Ishikawa (cell line): ENCODE data around the gene DRD4.

Experiments used
- CEBPB ChIP-seq: IDR thresholded peaks from 2 replicates; pipeline ENCODE4 v1.6.1; 2012
- CREB1 ChIP-seq: IDR thresholded peaks from 2 replicates; pipeline ENCODE4 v1.6.1; 2012; ENCODE audit warnings: low read depth
- EGR1 ChIP-seq: IDR thresholded peaks from 2 replicates; pipeline ENCODE4 v1.6.1; 2012
- EP300 ChIP-seq: IDR thresholded peaks from 2 replicates; pipeline ENCODE4 v1.6.1; 2012; ENCODE audit warnings: borderline replicate concordance
- FOXM1 ChIP-seq: IDR thresholded peaks from 2 replicates; pipeline ENCODE4 v1.6.1; 2012; ENCODE audit warnings: low read depth, borderline replicate concordance
- NFIC ChIP-seq: IDR thresholded peaks from 2 replicates; pipeline ENCODE4 v1.6.1; 2012
- RAD21 ChIP-seq: IDR thresholded peaks from 2 replicates; pipeline ENCODE4 v1.6.1; 2012; ENCODE audit warnings: low read depth
- TAF1 ChIP-seq: IDR thresholded peaks from 2 replicates; pipeline ENCODE4 v1.6.1; 2012; ENCODE audit warnings: low read depth, mild to moderate bottlenecking
- TCF12 ChIP-seq: IDR thresholded peaks from 2 replicates; pipeline ENCODE4 v1.6.1; 2012; ENCODE audit warnings: low read depth
- TEAD4 ChIP-seq: IDR thresholded peaks from 2 replicates; pipeline ENCODE4 v1.6.1; 2012
- YY1 ChIP-seq: IDR thresholded peaks from 2 replicates; pipeline ENCODE4 v1.6.1; 2012; ENCODE audit warnings: low read depth
- ZBTB7A ChIP-seq: IDR thresholded peaks from 2 replicates; pipeline ENCODE4 v1.6.1; 2012; ENCODE audit warnings: low read depth
- TF ChIP-seq, protein P1 (sequence below): IDR thresholded peaks from 2 replicates; pipeline ENCODE4 v1.6.1; 2012
- TF ChIP-seq, protein P2 (sequence below): IDR thresholded peaks from 2 replicates; pipeline ENCODE4 v1.6.1; 2012; ENCODE audit warnings: low read depth, mild to moderate bottlenecking
- TF ChIP-seq, protein P3 (sequence below): IDR thresholded peaks from 2 replicates; pipeline ENCODE4 v1.6.1; 2012

DRD4 gene

DNA sequence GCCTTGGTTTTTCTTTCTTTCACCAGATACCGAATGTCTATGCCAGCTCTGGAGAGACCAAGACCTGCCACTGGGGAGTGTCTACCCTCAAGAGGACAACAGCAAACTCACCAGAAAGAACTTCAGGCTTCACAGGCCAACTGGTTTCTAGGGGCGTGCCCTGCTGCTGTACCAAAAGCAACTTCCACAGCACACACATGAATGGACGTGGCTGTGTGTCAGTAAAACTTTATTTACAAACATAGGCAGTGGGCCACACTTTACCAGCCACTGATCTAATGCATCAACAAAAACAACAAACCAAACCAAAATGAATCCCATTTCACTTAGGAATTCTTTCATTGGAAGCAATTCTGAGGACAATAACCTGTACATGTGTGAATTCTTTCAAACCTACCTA is 41.2 kb downstream of the DRD4 start:
- TF ChIP-seq, protein P1, sequence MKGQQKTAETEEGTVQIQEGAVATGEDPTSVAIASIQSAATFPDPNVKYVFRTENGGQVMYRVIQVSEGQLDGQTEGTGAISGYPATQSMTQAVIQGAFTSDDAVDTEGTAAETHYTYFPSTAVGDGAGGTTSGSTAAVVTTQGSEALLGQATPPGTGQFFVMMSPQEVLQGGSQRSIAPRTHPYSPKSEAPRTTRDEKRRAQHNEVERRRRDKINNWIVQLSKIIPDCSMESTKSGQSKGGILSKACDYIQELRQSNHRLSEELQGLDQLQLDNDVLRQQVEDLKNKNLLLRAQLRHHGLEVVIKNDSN, result no peak
- TF ChIP-seq, protein P2, sequence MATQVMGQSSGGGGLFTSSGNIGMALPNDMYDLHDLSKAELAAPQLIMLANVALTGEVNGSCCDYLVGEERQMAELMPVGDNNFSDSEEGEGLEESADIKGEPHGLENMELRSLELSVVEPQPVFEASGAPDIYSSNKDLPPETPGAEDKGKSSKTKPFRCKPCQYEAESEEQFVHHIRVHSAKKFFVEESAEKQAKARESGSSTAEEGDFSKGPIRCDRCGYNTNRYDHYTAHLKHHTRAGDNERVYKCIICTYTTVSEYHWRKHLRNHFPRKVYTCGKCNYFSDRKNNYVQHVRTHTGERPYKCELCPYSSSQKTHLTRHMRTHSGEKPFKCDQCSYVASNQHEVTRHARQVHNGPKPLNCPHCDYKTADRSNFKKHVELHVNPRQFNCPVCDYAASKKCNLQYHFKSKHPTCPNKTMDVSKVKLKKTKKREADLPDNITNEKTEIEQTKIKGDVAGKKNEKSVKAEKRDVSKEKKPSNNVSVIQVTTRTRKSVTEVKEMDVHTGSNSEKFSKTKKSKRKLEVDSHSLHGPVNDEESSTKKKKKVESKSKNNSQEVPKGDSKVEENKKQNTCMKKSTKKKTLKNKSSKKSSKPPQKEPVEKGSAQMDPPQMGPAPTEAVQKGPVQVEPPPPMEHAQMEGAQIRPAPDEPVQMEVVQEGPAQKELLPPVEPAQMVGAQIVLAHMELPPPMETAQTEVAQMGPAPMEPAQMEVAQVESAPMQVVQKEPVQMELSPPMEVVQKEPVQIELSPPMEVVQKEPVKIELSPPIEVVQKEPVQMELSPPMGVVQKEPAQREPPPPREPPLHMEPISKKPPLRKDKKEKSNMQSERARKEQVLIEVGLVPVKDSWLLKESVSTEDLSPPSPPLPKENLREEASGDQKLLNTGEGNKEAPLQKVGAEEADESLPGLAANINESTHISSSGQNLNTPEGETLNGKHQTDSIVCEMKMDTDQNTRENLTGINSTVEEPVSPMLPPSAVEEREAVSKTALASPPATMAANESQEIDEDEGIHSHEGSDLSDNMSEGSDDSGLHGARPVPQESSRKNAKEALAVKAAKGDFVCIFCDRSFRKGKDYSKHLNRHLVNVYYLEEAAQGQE, result no peak
- TF ChIP-seq FOXM1 (no peak), EP300 (no peak), TAF1 (no peak), TCF12 (no peak), CREB1 (no peak), CEBPB (no peak), TEAD4 (no peak), YY1 (no peak), EGR1 (no peak), NFIC (no peak), RAD21 (no peak), ZBTB7A (no peak)
- TF ChIP-seq, protein P3, sequence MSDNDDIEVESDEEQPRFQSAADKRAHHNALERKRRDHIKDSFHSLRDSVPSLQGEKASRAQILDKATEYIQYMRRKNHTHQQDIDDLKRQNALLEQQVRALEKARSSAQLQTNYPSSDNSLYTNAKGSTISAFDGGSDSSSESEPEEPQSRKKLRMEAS, result no peak

DNA sequence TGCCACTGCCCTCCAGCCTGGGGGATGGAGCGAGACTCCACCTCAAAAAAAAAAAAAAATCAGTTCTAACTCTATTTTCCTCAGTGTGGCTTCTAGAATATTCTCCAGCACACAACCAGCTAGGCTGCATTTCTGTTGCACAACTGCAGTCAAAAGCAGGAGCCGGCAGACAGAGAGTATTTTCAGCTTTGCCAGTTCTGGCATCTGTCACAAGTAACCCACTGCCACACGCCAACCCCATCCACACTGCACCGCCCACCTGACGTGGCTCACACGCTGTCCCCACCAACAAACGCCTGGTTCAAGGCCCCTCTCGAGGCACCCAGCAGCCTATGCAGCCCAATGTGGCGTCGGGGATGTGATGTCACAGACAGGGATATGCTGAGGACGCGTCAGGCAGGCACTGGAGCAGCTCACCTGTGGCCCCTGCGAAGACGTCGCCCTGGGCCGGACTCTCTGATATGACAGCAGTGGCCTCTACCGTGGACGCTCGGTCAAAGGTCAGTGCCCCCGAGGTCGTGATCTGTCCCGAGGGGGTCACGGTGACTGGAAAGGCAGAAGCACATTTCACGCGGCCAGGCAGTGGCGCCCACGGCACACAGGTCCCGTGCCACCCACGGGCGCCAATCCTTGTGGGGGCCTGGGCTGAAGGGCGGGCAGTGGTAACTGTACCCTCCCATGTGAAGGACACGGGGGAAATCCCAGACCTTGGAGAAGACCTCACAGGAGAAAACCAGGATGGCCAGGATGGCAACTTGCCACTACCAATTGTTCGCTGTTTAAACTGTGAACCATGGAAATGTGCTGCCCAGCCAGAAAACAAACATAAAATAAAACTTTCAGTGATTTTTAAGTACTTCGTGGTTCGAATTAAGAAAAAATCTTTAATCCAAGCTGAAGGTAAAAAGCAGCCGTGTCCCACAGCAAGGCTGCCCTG is 42.5 kb downstream of the DRD4 start:
- TF ChIP-seq CREB1 (no peak), EGR1 (no peak), CEBPB (no peak), TAF1 (no peak), NFIC (no peak), FOXM1 (no peak), TCF12 (no peak), ZBTB7A (no peak), YY1 (no peak), RAD21 (no peak), TEAD4 (no peak), EP300 (no peak)
- TF ChIP-seq, protein P1, result no peak
- TF ChIP-seq, protein P3, result no peak
- TF ChIP-seq, protein P2, result no peak

DNA sequence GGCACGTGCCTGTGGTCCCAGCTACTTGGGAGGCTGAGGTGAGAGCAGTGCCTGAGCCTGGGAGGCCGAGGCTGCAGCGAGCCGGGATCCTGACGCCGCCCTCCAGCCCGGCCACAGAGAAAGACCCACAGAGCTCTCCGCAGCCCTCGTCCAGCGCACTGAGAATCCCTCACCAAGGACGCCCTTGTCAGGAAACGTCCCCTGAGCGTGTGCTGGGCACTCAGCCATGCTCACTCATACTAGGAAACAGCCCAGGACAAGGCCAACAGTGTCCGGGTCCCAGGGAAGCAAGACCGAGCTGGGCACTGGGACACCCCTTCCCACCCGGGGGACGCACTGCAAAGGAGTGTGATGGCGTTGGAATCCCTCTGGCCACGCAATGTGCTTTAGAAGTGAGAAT is 43.4 kb downstream of the DRD4 start:
- TF ChIP-seq, protein P1, result no peak
- TF ChIP-seq TCF12 (no peak), FOXM1 (no peak), YY1 (no peak), TAF1 (no peak), EGR1 (no peak), EP300 (no peak), CEBPB (no peak), TEAD4 (no peak), ZBTB7A (no peak), CREB1 (no peak), RAD21 (no peak), NFIC (no peak)
- TF ChIP-seq, protein P2, result no peak
- TF ChIP-seq, protein P3, result no peak
